ENCODE measurements around the gene EDNRA. TPM values are rescaled to one million over a fixed set of nuclear protein-coding genes. Genes with fewer than 3 reads are reported as not detected.

The EDNRA gene
- total and polyA plus RNA-seq, 2 donors (not counting 3 experiments of a cell fraction or from before 2014, with no cell fraction given): 0.01 TPM; not detected in 1

DNA sequence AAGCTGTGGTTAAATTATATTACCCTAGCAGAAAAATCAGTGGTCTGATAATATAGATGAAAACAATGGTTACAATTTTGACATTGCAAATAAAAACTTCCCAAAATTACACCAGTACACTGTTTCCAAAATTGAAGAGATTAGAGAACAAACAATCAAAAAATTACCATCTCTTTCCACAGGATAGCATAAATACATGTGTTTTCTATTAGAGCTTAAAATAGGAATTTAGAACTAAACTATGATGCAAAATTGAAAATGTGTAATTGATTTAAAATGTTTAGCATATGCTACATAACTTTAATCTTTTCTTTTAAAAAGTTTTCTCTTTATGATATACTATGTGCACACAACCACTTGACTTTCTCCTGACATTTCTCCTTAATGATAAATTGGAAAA is 6.7 kb downstream of the EDNRA start:
- H3K27me3 ChIP-seq (ENCODE audit: control insufficient read depth in 2 of 2, insufficient read depth in 2 of 2, low read length in 2 of 2): peaks cover 3 to 5% of the 10 kb centered on the region in 2 experiments
- no peak overlapping the region for H3K4me3 ChIP-seq (replicated peaks in 1 of 3; ENCODE audit: insufficient read depth in 1 of 3, low read depth in 1 of 3, low read length in 3 of 3)
- intact Hi-C loops (cut with micrococcal nuclease) (no loop called here), dilution Hi-C loops (cut with MboI; ENCODE audit: extremely low pct_ligation_motif_present, low sequenced_read_pairs) (no loop called here)
- H3K36me3 ChIP-seq (ENCODE audit: control insufficient read depth in 2 of 2, extremely low read depth in 1 of 2, insufficient read depth in 2 of 2, low read length in 2 of 2): no peaks in the 10 kb centered on the region
- no peak for TF ChIP-seq POLR2A (IDR thresholded peaks at IDR 0.05; ENCODE audit: low read depth, low read length)
- TF ChIP-seq, protein P1, sequence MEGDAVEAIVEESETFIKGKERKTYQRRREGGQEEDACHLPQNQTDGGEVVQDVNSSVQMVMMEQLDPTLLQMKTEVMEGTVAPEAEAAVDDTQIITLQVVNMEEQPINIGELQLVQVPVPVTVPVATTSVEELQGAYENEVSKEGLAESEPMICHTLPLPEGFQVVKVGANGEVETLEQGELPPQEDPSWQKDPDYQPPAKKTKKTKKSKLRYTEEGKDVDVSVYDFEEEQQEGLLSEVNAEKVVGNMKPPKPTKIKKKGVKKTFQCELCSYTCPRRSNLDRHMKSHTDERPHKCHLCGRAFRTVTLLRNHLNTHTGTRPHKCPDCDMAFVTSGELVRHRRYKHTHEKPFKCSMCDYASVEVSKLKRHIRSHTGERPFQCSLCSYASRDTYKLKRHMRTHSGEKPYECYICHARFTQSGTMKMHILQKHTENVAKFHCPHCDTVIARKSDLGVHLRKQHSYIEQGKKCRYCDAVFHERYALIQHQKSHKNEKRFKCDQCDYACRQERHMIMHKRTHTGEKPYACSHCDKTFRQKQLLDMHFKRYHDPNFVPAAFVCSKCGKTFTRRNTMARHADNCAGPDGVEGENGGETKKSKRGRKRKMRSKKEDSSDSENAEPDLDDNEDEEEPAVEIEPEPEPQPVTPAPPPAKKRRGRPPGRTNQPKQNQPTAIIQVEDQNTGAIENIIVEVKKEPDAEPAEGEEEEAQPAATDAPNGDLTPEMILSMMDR (IDR thresholded peaks at IDR 0.05; ENCODE audit: extremely low read depth in 1 of 2, insufficient read depth in 1 of 2, low read depth in 1 of 2, low read length in 2 of 2): no peak
- TF ChIP-seq JUN (IDR thresholded peaks at IDR 0.05; ENCODE audit: borderline replicate concordance, insufficient read depth, insufficient read length, low read depth): no peak
- no peak for TF ChIP-seq EZH2 (IDR thresholded peaks at IDR 0.05; ENCODE audit: borderline replicate concordance, low read depth, low read length, severe bottlenecking)
- TF ChIP-seq GATA2 (IDR thresholded peaks at IDR 0.05; ENCODE audit: insufficient read depth, insufficient read length, low read depth, low read length): no peak
- no peak for TF ChIP-seq MYC (IDR thresholded peaks at IDR 0.05; ENCODE audit: low read depth, low read length)
- TF ChIP-seq FOS (IDR thresholded peaks at IDR 0.05; ENCODE audit: borderline replicate concordance, insufficient read depth, low read length): no peak
- no peak for TF ChIP-seq POLR2AphosphoS5 (IDR thresholded peaks at IDR 0.05; ENCODE audit: insufficient read depth, low read depth, low read length)
- TF ChIP-seq, protein P2, sequence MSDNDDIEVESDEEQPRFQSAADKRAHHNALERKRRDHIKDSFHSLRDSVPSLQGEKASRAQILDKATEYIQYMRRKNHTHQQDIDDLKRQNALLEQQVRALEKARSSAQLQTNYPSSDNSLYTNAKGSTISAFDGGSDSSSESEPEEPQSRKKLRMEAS (IDR thresholded peaks at IDR 0.05; ENCODE audit: insufficient read depth, insufficient read length): no peak
- H3K9me1 ChIP-seq (replicated peaks; ENCODE audit: control insufficient read depth, extremely low read depth, insufficient read depth, low read length): no peaks in the 10 kb centered on the region
- FAIRE-seq (no peak), DNase-seq (ENCODE audit: low read depth, low spot score) (no peak)
- POLR2A ChIA-PET: no interaction called here
- H2AFZ ChIP-seq (ENCODE audit: low read depth, low read length): no peak overlapping the region
- H3K4me1 ChIP-seq (ENCODE audit: control insufficient read depth, extremely low read depth, insufficient read depth, low read length): no peaks in the 10 kb centered on the region
- CTCF ChIA-PET: no interaction called here
- H3K9ac ChIP-seq (replicated peaks; ENCODE audit: extremely low read depth, insufficient read depth, low read length): no peak overlapping the region
- no peak overlapping the region for H3K27ac ChIP-seq (ENCODE audit: insufficient read depth, low read depth, low read length)
- no peaks in the 10 kb centered on the region for H3K79me2 ChIP-seq (ENCODE audit: control insufficient read depth, insufficient read depth, low read length)
- H4K20me1 ChIP-seq (replicated peaks; ENCODE audit: control insufficient read depth, extremely low read depth, insufficient read depth, low read length): no peaks in the 10 kb centered on the region
- no peak overlapping the region for H3K4me2 ChIP-seq (ENCODE audit: insufficient read depth, low read length)
- no peaks in the 10 kb centered on the region for H3K9me3 ChIP-seq (replicated peaks; ENCODE audit: control insufficient read depth, insufficient read depth, low read length)
- no TSS peak for BruUV-seq (replicated peaks)
